HG03095 (cell line): ENCODE measurements around the gene SNX19.
"Not testable (repeated sequence)": the region's sequence is repeated elsewhere in the genome, so short reads cannot be mapped to it uniquely, and the experiment has no call there.

Experiments
- ATAC-seq: cut with Tn5 transposase; IDR thresholded peaks from one replicate; pipeline ENCODE4 v1.9.1; 2021; ENCODE audit warnings: moderate library complexity; ENCODE audit not compliant: unreplicated experiment

The SNX19 gene, protein sequence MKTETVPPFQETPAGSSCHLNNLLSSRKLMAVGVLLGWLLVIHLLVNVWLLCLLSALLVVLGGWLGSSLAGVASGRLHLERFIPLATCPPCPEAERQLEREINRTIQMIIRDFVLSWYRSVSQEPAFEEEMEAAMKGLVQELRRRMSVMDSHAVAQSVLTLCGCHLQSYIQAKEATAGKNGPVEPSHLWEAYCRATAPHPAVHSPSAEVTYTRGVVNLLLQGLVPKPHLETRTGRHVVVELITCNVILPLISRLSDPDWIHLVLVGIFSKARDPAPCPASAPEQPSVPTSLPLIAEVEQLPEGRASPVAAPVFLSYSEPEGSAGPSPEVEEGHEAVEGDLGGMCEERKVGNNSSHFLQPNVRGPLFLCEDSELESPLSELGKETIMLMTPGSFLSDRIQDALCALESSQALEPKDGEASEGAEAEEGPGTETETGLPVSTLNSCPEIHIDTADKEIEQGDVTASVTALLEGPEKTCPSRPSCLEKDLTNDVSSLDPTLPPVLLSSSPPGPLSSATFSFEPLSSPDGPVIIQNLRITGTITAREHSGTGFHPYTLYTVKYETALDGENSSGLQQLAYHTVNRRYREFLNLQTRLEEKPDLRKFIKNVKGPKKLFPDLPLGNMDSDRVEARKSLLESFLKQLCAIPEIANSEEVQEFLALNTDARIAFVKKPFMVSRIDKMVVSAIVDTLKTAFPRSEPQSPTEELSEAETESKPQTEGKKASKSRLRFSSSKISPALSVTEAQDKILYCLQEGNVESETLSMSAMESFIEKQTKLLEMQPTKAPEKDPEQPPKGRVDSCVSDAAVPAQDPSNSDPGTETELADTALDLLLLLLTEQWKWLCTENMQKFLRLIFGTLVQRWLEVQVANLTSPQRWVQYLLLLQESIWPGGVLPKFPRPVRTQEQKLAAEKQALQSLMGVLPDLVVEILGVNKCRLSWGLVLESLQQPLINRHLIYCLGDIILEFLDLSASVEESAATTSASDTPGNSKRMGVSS

GRCh38 chr11:130916238-130916855 is at the start of gene SNX19:
Gene SNX19 (minus strand): TSS chr11:130916479. CDS start chr11:130915939, 540 bp downstream.
- peak; percentile 99 for ATAC-seq

DNA sequence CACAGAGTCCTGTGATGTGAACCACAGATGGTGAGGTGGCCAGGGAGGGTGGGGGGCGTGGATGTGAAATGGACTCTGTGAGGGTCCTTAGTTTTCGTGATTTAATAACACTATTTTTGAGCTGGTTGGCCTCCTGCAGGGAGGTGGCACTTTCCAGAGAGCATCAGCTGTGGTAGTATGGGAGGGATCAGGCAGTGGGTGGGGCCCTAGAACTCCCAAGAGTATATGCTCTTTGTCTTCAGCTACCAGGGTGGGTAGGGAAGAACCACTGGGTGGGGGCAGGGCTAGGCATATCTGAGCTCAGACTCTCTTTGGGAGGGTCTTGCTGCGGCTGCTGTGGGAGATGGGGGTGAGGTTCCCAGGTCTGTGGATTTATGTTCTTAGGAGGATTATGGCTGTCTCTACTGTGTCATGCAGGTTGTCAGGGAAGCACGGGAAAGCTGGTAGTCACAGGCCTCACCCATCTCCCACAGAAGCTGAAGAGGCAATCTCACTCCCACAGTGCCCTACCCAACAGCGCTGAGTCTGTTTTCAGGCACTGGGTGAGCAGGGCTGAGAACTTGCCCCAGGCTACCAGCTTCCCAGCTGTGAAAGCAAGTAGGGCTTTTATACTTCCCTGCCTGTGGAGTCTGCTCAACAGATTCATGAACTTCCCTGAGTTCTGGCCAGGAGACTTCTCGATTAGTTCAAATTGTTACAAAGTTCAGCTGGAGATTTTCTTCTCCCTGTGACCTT is 47.9 kb upstream of the SNX19 start:
- no peak for ATAC-seq

DNA sequence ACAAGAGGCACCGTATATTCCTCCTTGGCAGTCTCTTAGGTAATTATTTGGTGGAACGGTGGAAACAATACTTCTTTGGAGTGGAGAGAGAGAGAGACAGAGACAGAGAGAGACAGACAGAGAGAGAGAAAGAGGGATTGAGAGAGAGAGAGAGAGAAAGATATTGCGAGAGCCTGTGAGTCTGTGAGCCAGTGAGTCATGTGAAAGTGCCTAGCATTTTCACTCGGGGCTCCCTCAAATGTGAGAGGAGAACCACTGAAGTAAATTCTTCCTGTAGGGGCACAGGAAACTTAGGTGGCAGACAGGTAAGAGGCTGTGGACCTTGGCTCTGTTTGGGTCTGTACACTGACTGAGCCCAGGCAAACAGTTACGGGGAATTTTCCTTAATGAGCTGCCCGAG is 31.6 kb upstream of the SNX19 start:
- ATAC-seq, result no peak

DNA sequence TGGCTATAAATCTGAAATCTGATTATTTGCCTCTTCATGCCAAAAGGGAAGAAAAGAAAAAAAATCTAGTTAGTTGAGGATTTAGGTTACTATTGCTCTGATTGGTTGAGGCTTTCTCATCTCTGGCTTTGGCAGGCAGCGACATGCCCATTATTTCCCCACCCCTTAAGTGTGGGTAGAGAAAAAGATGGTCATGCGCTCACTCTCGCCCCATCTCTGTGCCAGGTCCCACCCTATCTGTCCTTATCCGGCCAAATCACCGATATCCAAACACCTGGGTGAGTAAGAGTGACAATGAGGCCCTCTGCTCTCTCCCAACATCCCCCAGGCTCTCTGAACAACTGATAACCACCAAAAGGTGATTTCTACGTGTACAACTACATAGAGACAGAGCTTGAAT is 31.2 kb upstream of the SNX19 start:
- ATAC-seq, result no peak

GRCh38 chr11:130947058-130947457 is 30.8 kb upstream of the SNX19 start:
- ATAC-seq, result no peak

- no peak for ATAC-seq
Observed at GRCh38 chr11:130945896-130946295, 29.6 kb upstream of the SNX19 start.

DNA sequence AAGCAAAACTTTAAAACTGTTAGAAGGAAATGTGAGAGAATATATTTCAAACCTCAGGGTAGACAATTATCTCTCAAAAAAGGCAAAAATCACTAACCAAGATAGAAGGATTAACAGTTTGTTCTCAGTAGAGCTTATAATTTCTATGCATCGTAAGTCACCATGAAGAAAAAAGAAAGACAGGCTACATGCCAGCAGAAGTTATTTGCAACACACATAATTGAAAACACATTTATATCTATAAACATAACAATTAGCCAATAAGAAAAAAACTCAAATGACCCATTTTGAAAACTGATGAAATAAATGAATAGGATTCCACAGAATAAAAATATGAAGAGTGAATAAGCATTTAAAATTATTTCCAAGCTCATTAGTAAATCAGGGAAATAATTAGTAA is 24.4 kb upstream of the SNX19 start:
- ATAC-seq, result no peak

- no peak for ATAC-seq
Observed at GRCh38 chr11:130937051-130937450, 20.8 kb upstream of the SNX19 start.

DNA sequence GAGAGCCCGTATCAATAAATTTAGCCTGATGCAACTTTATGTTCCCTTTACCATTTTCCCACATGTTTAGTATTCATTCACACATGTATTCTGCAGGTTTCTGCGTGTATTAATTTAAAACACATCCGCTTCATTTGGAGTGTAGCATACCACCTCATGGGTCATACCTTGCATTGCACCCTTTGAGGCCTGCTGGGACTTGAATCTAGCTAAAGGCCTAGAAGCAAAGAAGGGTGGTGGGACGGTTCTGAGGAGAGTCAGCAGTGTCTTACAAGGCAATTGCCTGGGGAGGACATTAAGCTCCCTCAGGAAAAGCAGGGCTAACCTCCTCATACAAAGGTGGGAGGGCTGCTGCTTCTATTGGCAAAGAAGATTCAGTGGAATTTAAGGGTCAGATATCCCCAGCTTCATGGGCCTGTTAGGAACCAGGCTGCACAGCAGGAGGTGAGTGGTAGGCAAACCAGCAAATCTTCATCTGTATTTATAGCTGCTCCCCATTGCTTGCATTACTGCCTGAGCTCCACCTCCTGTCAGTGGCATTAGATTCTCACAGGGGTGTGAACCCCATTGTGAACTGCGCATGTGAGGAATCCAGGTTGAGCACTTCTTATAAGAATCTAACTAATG is 15.9 kb upstream of the SNX19 start:
- no peak for ATAC-seq

GRCh38 chr11:130924750-130925149 is 8.5 kb upstream of the SNX19 start:
- ATAC-seq, result no peak

GRCh38 chr11:130920612-130921011 is 4.3 kb upstream of the SNX19 start:
- not testable (repeated sequence) for ATAC-seq

- ATAC-seq, result no peak
Observed at GRCh38 chr11:130918081-130918480, 1.8 kb upstream of the SNX19 start.

DNA sequence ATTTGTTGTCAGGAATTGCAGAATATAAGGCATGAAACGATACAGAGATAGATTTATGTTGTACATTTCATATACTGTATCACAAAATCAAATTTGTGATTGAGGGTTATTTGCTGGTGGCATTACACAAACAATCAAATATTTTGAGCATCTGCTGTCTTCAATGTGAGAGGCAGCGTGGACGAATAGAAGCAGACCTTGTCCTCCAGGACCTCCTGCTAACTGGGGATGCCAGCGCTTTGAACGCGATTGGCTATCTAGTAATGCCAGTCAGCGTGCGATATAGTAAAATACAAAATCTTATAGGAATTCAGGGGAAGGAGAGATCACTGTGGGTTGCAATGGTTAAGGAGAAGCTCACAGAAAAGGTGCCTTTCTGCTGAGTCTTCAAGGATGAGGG is 631 bp upstream of the SNX19 start:
- ATAC-seq, result no peak

DNA sequence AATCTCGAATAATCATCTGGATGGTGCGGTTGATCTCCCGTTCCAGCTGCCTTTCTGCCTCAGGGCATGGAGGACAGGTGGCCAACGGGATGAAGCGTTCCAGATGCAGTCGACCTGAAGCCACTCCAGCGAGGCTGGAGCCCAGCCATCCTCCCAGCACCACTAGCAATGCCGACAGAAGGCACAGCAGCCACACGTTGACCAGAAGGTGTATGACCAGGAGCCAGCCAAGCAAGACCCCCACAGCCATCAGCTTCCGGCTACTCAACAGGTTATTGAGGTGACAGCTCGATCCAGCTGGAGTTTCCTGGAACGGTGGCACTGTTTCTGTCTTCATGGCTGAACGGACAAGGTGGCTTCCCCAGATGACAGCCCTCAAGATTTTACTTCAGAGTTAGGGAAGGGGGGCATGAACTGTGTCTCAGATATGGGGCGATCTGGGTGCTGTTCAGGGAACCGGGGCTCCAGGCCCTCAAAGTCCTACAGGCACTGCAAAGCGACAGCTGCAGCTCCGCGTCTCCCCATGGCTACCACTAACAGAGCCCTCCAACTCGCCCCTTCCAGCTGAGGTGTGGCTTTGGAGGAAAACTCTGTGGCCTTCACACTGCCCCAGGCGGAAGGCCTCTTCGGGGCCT is 559 bp downstream of the SNX19 start:
- no peak for ATAC-seq

- no peak for ATAC-seq
Observed at GRCh38 chr11:130913268-130913667, 3.0 kb downstream of the SNX19 start.

- ATAC-seq, result no peak
Observed at GRCh38 chr11:130912552-130912951, 3.7 kb downstream of the SNX19 start.

DNA sequence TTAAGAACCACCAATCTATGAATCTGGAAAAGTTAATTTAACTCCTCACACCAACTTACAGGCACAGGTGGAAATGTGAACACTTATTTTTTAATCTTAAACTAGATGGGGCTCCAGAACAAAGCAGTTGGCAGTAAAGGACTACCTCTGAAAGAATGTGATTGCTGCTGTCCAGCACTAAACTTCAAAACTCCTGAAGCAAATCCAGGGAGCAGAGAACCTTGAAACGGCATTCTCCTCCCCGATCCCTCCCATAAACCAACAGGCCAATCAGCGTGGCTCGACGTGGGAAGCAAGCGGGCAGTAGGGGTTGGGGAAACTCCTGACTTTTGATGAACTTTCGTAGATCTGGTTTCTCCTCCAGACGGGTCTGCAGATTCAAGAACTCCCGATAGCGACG is 5.0 kb downstream of the SNX19 start:
- no peak for ATAC-seq

DNA sequence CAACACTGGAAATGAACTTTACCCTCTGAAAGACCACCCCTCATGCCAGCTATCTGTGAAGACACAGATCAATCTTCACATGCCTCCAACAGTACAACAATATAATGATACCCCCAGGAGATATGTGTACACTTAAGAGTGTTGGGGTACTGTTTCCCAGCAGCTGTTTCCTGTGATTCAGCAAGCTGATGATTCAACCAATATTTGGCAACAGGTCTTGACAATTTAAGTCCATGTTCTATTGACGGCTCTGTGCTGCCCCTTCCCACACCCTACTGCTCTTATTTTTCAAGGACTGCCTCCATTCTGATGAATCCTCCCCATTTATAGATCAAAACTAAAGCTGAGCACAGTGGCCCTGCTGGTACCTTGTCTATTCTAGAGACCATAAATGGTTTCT is 6.6 kb downstream of the SNX19 start:
- no peak for ATAC-seq

- ATAC-seq, result no peak
Observed at GRCh38 chr11:130908770-130909625, 7.3 kb downstream of the SNX19 start.
